Astrocyte (in vitro differentiated cells and primary cell): ENCODE results near the gene FHIP2A.

ENCODE experiments used
- CTCF ChIP-seq: IDR thresholded peaks from 2 replicates; pipeline ENCODE4 v1.5.1; 2011; ENCODE audit warnings: low read depth, mild to moderate bottlenecking, inconsistent platforms, low read length, moderate library complexity; ENCODE audit not compliant: insufficient read depth
- EZH2 ChIP-seq: IDR thresholded peaks from 2 replicates; pipeline ENCODE4 v1.6.1; 2012; ENCODE audit warnings: mild to moderate bottlenecking, low read length, inconsistent platforms; ENCODE audit not compliant: insufficient read depth

GRCh38 chr10:114780577-114781184, 40.9 kb upstream of the FHIP2A start:
- TF ChIP-seq CTCF (no peak), EZH2 (no peak)
